ENCODE data around the gene PNMT.

PNMT gene

GRCh38 chr17:39677542-39678339, 9.5 kb downstream of the PNMT start:
- Histone ChIP-seq H3K9me3 (ENCODE audit: control insufficient read depth, low read length) (no peaks in the 10 kb centered on the region), H3K4me3 (ENCODE audit: low read length) (no peak overlapping the region), H3K36me3 (ENCODE audit: control insufficient read depth, insufficient read depth, low read length) (peaks cover 3% of the 10 kb centered on the region), H3K9ac (ENCODE audit: low read length) (peak overlapping the region; percentile 0), H3K27me3 (ENCODE audit: control insufficient read depth, insufficient read depth, low read length) (no peaks in the 10 kb centered on the region), H3K4me1 (ENCODE audit: control insufficient read depth, insufficient read depth, low read length) (peaks cover 67% of the 10 kb centered on the region)

DNA sequence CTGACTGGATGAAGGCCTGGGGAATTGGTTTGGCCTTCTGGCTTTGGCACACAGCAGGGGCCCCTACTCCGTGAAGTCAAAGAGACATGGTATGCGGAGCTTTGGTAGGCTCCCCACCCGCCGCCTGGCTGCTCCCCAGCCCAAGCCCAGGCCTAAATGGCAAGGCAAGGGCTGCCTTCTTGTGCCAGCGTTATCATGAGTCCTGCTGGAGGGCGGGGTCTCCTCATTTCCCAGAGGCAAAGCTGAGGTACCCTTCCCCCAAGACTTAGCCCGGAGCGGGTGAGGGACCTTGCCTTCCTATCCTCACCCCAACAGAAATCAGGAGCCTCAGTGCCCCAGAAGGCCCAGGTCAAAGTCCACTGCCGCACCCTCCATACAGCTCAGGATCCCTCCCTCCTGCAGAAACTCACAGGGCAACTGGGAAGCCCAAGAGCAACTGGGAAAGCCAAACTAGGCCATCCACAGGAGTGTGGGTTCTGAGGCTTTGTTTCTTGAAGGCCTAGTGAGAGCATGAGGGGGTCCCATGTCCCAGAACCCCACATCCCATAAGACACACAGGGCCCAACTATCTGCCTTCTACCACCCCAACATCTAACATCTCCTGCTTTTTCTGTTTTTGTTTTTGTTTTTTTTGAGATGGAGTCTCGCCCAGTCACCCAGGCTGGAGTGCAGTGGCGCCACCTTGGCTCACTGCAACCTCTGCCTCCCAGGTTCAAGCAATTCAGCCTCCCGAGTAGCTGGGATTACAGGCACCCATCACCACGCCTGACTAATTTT, 10.3 kb downstream of the PNMT start:
- H3K36me3 ChIP-seq (ENCODE audit: control insufficient read depth, insufficient read depth, low read length): peaks cover 3% of the 10 kb centered on the region
- H3K4me1 ChIP-seq (ENCODE audit: control insufficient read depth, insufficient read depth, low read length): peaks cover 66% of the 10 kb centered on the region
- no peaks in the 10 kb centered on the region for H3K27me3 ChIP-seq (ENCODE audit: control insufficient read depth, insufficient read depth, low read length)
- no peaks in the 10 kb centered on the region for H3K9me3 ChIP-seq (ENCODE audit: control insufficient read depth, low read length)
- peak overlapping the region; percentile 68 for H3K9ac ChIP-seq (ENCODE audit: low read length)
- H3K4me3 ChIP-seq (ENCODE audit: low read length): no peak overlapping the region

GRCh38 chr17:39679521-39680192, 11.4 kb downstream of the PNMT start:
- Histone ChIP-seq H3K4me3 (ENCODE audit: low read length) (no peak overlapping the region), H3K9me3 (ENCODE audit: control insufficient read depth, low read length) (no peaks in the 10 kb centered on the region), H3K9ac (ENCODE audit: low read length) (peak overlapping the region; percentile 68), H3K27me3 (ENCODE audit: control insufficient read depth, insufficient read depth, low read length) (no peaks in the 10 kb centered on the region), H3K4me1 (ENCODE audit: control insufficient read depth, insufficient read depth, low read length) (peaks cover 61% of the 10 kb centered on the region), H3K36me3 (ENCODE audit: control insufficient read depth, insufficient read depth, low read length) (peaks cover 3% of the 10 kb centered on the region)

- Histone ChIP-seq H3K4me1 (ENCODE audit: control insufficient read depth, insufficient read depth, low read length) (peaks cover 35% of the 10 kb centered on the region), H3K4me3 (ENCODE audit: low read length) (no peak overlapping the region), H3K36me3 (ENCODE audit: control insufficient read depth, insufficient read depth, low read length) (peaks cover 3% of the 10 kb centered on the region), H3K27me3 (ENCODE audit: control insufficient read depth, insufficient read depth, low read length) (no peaks in the 10 kb centered on the region), H3K9me3 (ENCODE audit: control insufficient read depth, low read length) (no peaks in the 10 kb centered on the region), H3K9ac (ENCODE audit: low read length) (no peak overlapping the region)
Measured at GRCh38 chr17:39683295-39683939, 15.2 kb downstream of the PNMT start.

DNA sequence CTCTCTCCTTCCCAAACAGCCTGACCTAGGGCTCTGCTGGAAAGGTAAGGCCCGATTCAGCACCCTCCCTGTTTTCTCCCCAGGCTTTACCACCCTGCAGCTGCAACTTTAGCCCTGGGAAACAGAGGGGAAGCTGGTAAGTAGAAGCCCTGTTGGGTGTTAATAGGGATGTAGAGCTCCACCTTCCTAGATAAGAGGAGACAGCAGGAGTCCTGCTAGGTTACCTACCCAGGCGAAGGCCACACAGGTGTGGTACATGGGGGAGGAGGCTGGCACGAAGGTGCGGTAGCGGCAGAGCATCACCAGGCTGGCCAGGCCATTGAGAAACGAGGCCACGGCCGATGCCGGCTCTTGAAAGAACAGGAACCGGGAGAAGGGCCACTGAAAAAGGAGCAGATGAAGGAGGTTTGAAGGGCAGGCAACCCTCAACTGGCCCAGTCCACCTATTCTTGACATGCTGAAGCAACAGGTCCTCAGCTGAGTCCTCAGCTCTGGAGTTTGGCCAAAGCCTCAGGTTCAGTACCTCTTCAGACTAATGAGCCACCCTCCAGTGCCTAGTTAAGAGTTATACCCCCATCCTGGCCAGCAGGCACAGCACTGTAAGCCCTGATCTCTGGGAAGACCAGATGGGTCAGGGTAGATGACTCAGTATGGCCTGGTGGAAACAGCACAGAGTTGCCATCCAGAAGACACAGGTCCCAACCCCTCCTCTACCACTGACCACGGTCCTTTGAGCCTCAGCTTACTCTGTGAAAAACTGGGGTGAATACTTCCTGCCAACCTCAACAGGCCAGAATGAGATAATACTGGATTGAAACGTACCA, 16.3 kb downstream of the PNMT start:
- no peaks in the 10 kb centered on the region for H3K9me3 ChIP-seq (ENCODE audit: control insufficient read depth, low read length)
- H3K36me3 ChIP-seq (ENCODE audit: control insufficient read depth, insufficient read depth, low read length): no peaks in the 10 kb centered on the region
- no peaks in the 10 kb centered on the region for H3K27me3 ChIP-seq (ENCODE audit: control insufficient read depth, insufficient read depth, low read length)
- peaks cover 30% of the 10 kb centered on the region for H3K4me1 ChIP-seq (ENCODE audit: control insufficient read depth, insufficient read depth, low read length)
- H3K9ac ChIP-seq (ENCODE audit: low read length): no peak overlapping the region
- H3K4me3 ChIP-seq (ENCODE audit: low read length): no peak overlapping the region

- Histone ChIP-seq H3K9ac (ENCODE audit: low read length) (peak overlapping the region; percentile 77), H3K4me3 (ENCODE audit: low read length) (peak overlapping the region; percentile 62)
Measured at GRCh38 chr17:39687101-39687545, 18.9 kb downstream of the PNMT start.

DNA sequence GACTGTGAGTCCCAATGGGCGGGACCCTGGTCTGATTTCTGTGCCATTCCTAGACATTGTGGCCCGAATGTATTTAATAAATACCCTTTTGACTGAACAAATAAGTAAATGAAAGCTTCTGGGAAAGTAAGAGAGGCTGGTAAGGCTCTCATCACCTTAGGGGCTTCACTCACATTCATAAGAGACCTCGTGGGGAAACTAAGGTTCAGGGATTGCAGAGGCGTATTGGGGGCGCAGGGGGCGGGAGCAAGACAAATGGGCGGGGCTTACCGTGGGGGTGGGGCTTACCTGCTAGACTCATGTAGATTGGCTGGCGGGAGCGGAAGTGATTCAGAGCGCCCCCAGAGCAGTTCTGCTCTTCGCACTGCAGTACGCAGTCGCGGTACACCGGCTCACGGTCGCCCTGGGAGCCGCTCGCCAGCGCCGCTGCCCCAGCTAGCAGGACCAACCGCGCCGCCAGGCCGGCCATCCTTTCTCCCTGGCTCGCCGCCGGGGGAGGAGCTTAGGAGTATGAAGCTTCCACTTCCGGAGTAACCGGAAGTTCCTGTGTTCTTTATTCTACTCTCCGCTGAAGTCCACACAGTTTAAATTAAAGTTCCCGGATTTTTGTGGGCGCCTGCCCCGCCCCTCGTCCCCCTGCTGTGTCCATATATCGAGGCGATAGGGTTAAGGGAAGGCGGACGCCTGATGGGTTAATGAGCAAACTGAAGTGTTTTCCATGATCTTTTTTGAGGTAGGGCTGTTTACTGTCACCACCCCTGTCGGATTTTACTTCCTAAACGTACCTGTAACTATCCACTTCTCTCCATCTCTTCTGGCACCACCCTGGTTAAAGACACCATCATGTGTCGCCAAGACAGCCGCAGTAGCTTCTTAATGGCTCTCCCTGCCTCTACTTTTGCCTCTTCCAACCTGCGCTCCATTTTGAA, 19.6 kb downstream of the PNMT start, which contains the start of gene PGAP3:
Gene PGAP3, minus strand, starts transcription at position 512 of the 929 bp plus-strand sequence. Its CDS starts 43 bp downstream, at position 469.
- Histone ChIP-seq H3K9ac (ENCODE audit: low read length) (peak within 1 kb of the TSS; percentile 77), H3K4me1 (ENCODE audit: control insufficient read depth, insufficient read depth, low read length) (peaks cover 21% of the 10 kb centered on the region), H3K4me3 (ENCODE audit: low read length) (peak within 1 kb of the TSS; percentile 62), H3K9me3 (ENCODE audit: control insufficient read depth, low read length) (no peaks in the 10 kb centered on the region), H3K27me3 (ENCODE audit: control insufficient read depth, insufficient read depth, low read length) (no peaks in the 10 kb centered on the region), H3K36me3 (ENCODE audit: control insufficient read depth, insufficient read depth, low read length) (no peaks in the 10 kb centered on the region)

More at GRCh38 chr17:39687101-39687545, 18.9 kb downstream of the PNMT start:
- Histone ChIP-seq H3K36me3 (ENCODE audit: control insufficient read depth, insufficient read depth, low read length) (no peaks in the 10 kb centered on the region), H3K9me3 (ENCODE audit: control insufficient read depth, low read length) (no peaks in the 10 kb centered on the region), H3K27me3 (ENCODE audit: control insufficient read depth, insufficient read depth, low read length) (no peaks in the 10 kb centered on the region), H3K4me1 (ENCODE audit: control insufficient read depth, insufficient read depth, low read length) (peaks cover 21% of the 10 kb centered on the region)

- Histone ChIP-seq H3K27me3 (ENCODE audit: control insufficient read depth, insufficient read depth, low read length) (no peaks in the 10 kb centered on the region), H3K4me1 (ENCODE audit: control insufficient read depth, insufficient read depth, low read length) (peaks cover 21% of the 10 kb centered on the region), H3K36me3 (ENCODE audit: control insufficient read depth, insufficient read depth, low read length) (no peaks in the 10 kb centered on the region), H3K9me3 (ENCODE audit: control insufficient read depth, low read length) (no peaks in the 10 kb centered on the region), H3K9ac (ENCODE audit: low read length) (peak overlapping the region; percentile 77), H3K4me3 (ENCODE audit: low read length) (peak overlapping the region; percentile 62)
Measured at GRCh38 chr17:39688475-39688835, 20.2 kb downstream of the PNMT start.

DNA sequence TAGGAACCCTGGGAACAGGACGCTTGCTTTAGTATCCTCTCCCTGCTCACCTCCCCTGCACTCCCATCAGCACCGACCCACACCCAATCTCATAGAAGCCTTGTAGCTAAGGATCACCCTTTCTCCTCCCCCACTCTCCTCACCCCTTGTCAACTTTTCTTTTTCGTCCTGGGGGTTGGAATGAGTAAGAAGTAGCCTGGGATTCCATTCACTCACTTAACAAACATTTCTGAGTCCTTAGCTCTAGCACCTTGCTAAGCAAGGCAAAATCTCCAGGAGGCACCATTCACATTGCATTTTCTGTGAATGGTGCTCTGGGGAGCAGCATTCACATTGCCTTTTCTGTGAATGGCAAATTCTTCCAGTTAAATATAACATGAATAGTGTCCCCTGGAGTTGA, 20.7 kb downstream of the PNMT start:
- Histone ChIP-seq H3K9ac (ENCODE audit: low read length) (peak overlapping the region; percentile 77), H3K27me3 (ENCODE audit: control insufficient read depth, insufficient read depth, low read length) (no peaks in the 10 kb centered on the region), H3K4me3 (ENCODE audit: low read length) (no peak overlapping the region), H3K9me3 (ENCODE audit: control insufficient read depth, low read length) (no peaks in the 10 kb centered on the region), H3K36me3 (ENCODE audit: control insufficient read depth, insufficient read depth, low read length) (no peaks in the 10 kb centered on the region), H3K4me1 (ENCODE audit: control insufficient read depth, insufficient read depth, low read length) (peaks cover 21% of the 10 kb centered on the region)

DNA sequence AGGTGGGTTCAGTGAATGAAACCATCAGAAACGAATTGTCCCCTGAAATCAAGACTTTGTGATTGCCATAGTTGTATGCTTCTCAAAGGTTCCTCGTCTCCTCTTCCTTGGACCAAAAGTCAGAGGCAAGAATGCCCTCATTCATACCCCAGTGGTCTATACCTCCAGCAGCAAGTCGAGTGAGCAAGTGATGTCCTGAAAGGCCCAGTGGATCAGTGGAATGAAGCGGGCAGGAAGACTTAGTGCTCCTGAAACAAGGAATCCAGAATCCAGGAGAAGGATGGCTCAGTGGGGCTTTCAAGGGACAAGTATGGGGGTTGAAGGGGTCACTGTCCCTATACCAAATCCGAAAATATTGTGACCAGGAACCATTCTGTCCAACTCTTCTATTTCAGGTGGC, 26.3 kb downstream of the PNMT start:
- H3K9ac ChIP-seq (ENCODE audit: low read length): no peak overlapping the region

More for the DNA sequence above, 26.3 kb downstream of the PNMT start:
- H3K4me1 ChIP-seq (ENCODE audit: control insufficient read depth, insufficient read depth, low read length): peaks cover 5% of the 10 kb centered on the region
- no peaks in the 10 kb centered on the region for H3K36me3 ChIP-seq (ENCODE audit: control insufficient read depth, insufficient read depth, low read length)
- H3K27me3 ChIP-seq (ENCODE audit: control insufficient read depth, insufficient read depth, low read length): no peaks in the 10 kb centered on the region
- H3K4me3 ChIP-seq (ENCODE audit: low read length): no peak overlapping the region
- H3K9me3 ChIP-seq (ENCODE audit: control insufficient read depth, low read length): no peaks in the 10 kb centered on the region

All from mucosa of stomach (tissue), 1 donor.